ENCODE data around the gene SULT1C4. TPM values are rescaled to one million over a fixed set of nuclear protein-coding genes. Genes with fewer than 3 reads are reported as not detected.
"Not testable (repeated sequence)": the region's sequence is repeated elsewhere in the genome, so short reads cannot be mapped to it uniquely, and the experiment has no call there.

The SULT1C4 gene
- total and polyA plus RNA-seq, 9 donors: 11.3 to 47.1 (median 17.6) TPM

- Histone ChIP-seq H3K4me3 (no peak overlapping the region), H3K9me3 (no peaks in the 10 kb centered on the region), H3K27me3 (no peaks in the 10 kb centered on the region), H3K27ac (no peak overlapping the region), H3K36me3 (no peaks in the 10 kb centered on the region), H3K4me1 (ENCODE audit: insufficient read depth) (no peaks in the 10 kb centered on the region)
- intact Hi-C loops (cut with DNase I): loop anchor here in 1 of 4 donors (10.0 kb wide), 1 partner anchor 233 kb away; no protein-coding TSS in a partner anchor
- DNase-seq: no peak
- TF ChIP-seq POLR2A (IDR thresholded peaks at IDR 0.05) (no peak), CTCF (IDR thresholded peaks at IDR 0.05) (no peak), EP300 (IDR thresholded peaks at IDR 0.05) (no peak)
Observed at GRCh38 chr2:108351889-108352288, 25.9 kb upstream of the SULT1C4 start.

DNA sequence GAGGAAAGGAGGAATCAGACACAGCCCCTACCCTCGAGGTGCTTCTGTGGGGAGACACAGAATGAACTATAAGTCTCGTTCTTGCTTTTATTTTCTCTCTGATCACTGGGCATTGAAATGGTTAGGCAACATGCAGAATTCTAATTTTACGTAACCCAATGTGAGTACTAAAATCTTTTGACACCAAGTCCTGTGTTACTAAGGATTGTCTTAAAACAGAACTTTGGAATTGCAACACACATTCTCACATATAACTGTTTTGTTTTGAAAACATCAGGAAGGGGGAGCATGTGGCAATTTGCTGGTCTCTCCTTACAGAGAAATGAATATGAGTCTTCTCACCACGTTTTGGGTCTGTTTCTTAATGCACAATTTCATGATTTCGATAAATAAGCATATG, 23.6 kb upstream of the SULT1C4 start:
- Histone ChIP-seq H3K36me3 (no peaks in the 10 kb centered on the region), H3K27ac (no peak overlapping the region), H3K9me3 (no peaks in the 10 kb centered on the region), H3K4me3 (no peak overlapping the region), H3K27me3 (no peaks in the 10 kb centered on the region), H3K4me1 (ENCODE audit: insufficient read depth) (no peaks in the 10 kb centered on the region)
- 60 to 68% (median 63%) methylated on average over 5 of the region's 5 CpGs for WGBS, 3 donors
- no peak for DNase-seq
- TF ChIP-seq EP300 (IDR thresholded peaks at IDR 0.05) (no peak), POLR2A (IDR thresholded peaks at IDR 0.05) (no peak), CTCF (IDR thresholded peaks at IDR 0.05) (no peak)
- intact Hi-C loops (cut with DNase I): loop anchor here in 1 of 4 donors (10.0 kb wide), 1 partner anchor 231 kb away; no protein-coding TSS in a partner anchor

GRCh38 chr2:108355906-108356734, 21.6 kb upstream of the SULT1C4 start:
- no peak for DNase-seq
- Histone ChIP-seq H3K4me3 (no peak overlapping the region), H3K9me3 (no peaks in the 10 kb centered on the region), H3K27ac (no peak overlapping the region), H3K4me1 (ENCODE audit: insufficient read depth) (no peaks in the 10 kb centered on the region), H3K36me3 (no peaks in the 10 kb centered on the region), H3K27me3 (no peaks in the 10 kb centered on the region)
- intact Hi-C loops (cut with DNase I): loop anchor here in 1 of 4 donors (10.0 kb wide), 1 partner anchor 229 kb away; no protein-coding TSS in a partner anchor
- 86 to 92% (median 86%) methylated on average over 2 of the region's 2 CpGs for WGBS, 3 donors
- TF ChIP-seq CTCF (IDR thresholded peaks at IDR 0.05) (no peak), EP300 (IDR thresholded peaks at IDR 0.05) (no peak), POLR2A (IDR thresholded peaks at IDR 0.05) (no peak)

DNA sequence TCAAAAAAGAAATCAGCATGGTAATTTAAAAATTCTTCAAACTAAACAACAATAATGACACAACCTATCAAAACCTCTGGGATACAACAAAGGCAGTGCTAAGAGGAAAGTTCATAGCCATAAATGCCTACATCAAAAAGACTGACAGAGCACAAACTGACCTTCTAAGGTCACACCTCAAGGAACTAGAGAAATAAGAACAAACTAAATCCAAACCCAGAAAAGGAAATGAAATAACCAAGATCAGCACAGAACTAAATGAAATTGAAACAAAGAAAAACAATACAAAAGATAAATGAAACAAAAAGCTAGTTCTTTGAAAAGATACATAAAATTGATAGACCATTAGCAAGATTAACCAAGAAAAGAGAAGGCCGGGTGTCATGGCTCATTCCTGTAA, 18.4 kb upstream of the SULT1C4 start:
- not testable (repeated sequence) for H3K27ac ChIP-seq; H3K4me1 ChIP-seq (ENCODE audit: insufficient read depth); H3K4me3 ChIP-seq; H3K9me3 ChIP-seq; H3K27me3 ChIP-seq; DNase-seq; H3K36me3 ChIP-seq
- intact Hi-C loops (cut with DNase I): loop anchor here in 1 of 4 donors (10.0 kb wide), 1 partner anchor 225 kb away; no protein-coding TSS in a partner anchor
- WGBS, 3 donors: 88 to 93% (median 92%) methylated on average over 1 of the region's 1 CpG
